Measurements from ENCODE around the gene MED13L.

Gene MED13L

DNA sequence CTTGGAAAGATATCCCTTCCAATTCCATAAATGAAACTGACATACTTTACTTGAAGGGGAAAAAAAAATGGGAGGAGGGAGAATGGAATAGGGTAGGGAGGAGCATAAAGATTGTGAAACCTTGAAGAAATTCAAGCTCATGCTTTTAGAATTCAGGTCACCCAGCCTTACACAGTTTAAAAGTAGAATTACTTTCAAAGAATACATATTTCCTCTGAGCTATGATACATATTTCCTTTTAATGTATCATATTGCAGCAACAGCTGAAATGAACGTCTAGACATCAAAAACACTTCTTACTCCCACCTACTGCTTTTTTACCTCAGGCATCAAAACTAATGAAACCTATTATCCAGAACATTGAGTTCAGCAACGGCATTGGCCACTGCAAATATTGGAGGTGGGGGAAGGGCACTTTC lies 156.0 kb downstream of the MED13L start:
- no peak overlapping the region for H3K27ac ChIP-seq (ENCODE audit: low read depth, low read length)
- no peak overlapping the region for H3K4me3 ChIP-seq (ENCODE audit: low read length)

DNA sequence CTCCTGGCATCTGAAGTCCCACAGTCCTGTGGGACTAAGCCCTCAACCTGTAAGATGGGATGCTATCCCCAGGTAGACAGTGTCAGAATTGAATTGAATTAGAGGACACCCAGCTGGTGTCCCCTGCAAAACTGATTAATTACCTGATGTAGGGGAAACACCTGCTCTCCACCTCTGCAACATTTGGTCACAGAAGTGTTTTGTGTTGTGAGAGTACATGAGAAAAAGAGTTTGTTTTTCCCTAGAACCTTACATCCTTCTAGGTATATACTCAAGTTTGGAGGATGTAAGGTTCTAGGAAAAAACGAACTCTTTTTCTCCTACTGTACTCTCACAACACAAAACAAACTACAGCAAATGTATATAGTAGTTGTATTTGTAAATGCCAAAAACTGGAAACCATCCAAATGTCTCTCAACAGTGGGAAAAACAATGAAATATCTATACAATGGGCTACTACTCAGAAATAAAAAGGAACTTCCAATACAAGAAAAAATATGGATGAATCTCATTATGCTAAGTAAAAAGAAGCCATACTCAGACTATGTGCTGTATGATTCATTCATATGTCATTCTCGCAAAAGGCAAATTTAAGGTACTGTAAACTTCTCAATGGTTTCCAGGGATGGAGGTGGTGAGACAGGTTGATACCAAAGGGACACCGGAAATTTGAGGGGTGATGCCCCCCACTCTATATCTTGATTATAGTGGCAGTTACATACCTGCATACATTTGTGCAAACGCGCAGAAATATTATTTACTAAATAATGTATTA lies 160.7 kb downstream of the MED13L start:
- Histone ChIP-seq H3K79me2 (ENCODE audit: control insufficient read depth, insufficient read depth, low read length) (peaks cover 40% of the 10 kb centered on the region), H3K4ac (ENCODE audit: low read depth, low read length) (no peak overlapping the region), H3K4me1 (ENCODE audit: control insufficient read depth, low read depth, low read length) (peaks cover 3% of the 10 kb centered on the region), H3K79me1 (ENCODE audit: low read length) (peaks cover 9% of the 10 kb centered on the region), H2BK120ac (ENCODE audit: low read depth, low read length) (no peak overlapping the region), H3K56ac (ENCODE audit: low read length) (no peak overlapping the region), H2BK5ac (ENCODE audit: low read length) (no peak overlapping the region), H2AK5ac (ENCODE audit: low read length) (no peak overlapping the region), H3K36me3 (ENCODE audit: control insufficient read depth, insufficient read depth, low read length) (no peaks in the 10 kb centered on the region), H2BK15ac (replicated peaks; ENCODE audit: low read depth) (no peak overlapping the region), H4K5ac (ENCODE audit: low read length) (no peak overlapping the region), H3K4me3 (ENCODE audit: low read length) (no peak overlapping the region), H3K23ac (ENCODE audit: low read length) (no peak overlapping the region), H4K8ac (ENCODE audit: low read depth, low read length) (no peak overlapping the region), H3K27ac (ENCODE audit: low read depth, low read length) (no peak overlapping the region), H3K9ac (ENCODE audit: low read length) (no peak overlapping the region), H3K27me3 (ENCODE audit: insufficient read depth, low read length, poor library complexity) (no peaks in the 10 kb centered on the region), H3K18ac (ENCODE audit: low read length) (no peak overlapping the region), H3K4me2 (ENCODE audit: low read length) (no peak overlapping the region)
- WGBS (ENCODE audit: extremely low coverage, insufficient coverage, low lambda C conversion rate): no CpG with 5 or more reads among the region's 5 CpGs
- no peak for DNase-seq

More for the DNA sequence above, 156.0 kb downstream of the MED13L start:
- Histone ChIP-seq H4K5ac (ENCODE audit: low read length) (no peak overlapping the region), H3K79me1 (ENCODE audit: low read length) (peaks cover 7% of the 10 kb centered on the region), H2BK15ac (replicated peaks; ENCODE audit: low read depth) (no peak overlapping the region), H3K18ac (ENCODE audit: low read length) (no peak overlapping the region), H3K36me3 (ENCODE audit: control insufficient read depth, insufficient read depth, low read length) (no peaks in the 10 kb centered on the region), H2BK5ac (ENCODE audit: low read length) (no peak overlapping the region), H3K4ac (ENCODE audit: low read depth, low read length) (no peak overlapping the region), H3K4me2 (ENCODE audit: low read length) (no peak overlapping the region), H3K79me2 (ENCODE audit: control insufficient read depth, insufficient read depth, low read length) (peaks cover 39% of the 10 kb centered on the region), H3K4me1 (ENCODE audit: control insufficient read depth, low read depth, low read length) (peaks cover 10% of the 10 kb centered on the region), H3K27me3 (ENCODE audit: insufficient read depth, low read length, poor library complexity) (no peaks in the 10 kb centered on the region), H3K9ac (ENCODE audit: low read length) (no peak overlapping the region), H3K23ac (ENCODE audit: low read length) (no peak overlapping the region), H2AK5ac (ENCODE audit: low read length) (no peak overlapping the region), H2BK120ac (ENCODE audit: low read depth, low read length) (no peak overlapping the region), H3K56ac (ENCODE audit: low read length) (no peak overlapping the region), H4K8ac (ENCODE audit: low read depth, low read length) (no peak overlapping the region)
- WGBS (ENCODE audit: extremely low coverage, insufficient coverage, low lambda C conversion rate): no CpG with 5 or more reads among the region's 2 CpGs
- no peak for DNase-seq

DNA sequence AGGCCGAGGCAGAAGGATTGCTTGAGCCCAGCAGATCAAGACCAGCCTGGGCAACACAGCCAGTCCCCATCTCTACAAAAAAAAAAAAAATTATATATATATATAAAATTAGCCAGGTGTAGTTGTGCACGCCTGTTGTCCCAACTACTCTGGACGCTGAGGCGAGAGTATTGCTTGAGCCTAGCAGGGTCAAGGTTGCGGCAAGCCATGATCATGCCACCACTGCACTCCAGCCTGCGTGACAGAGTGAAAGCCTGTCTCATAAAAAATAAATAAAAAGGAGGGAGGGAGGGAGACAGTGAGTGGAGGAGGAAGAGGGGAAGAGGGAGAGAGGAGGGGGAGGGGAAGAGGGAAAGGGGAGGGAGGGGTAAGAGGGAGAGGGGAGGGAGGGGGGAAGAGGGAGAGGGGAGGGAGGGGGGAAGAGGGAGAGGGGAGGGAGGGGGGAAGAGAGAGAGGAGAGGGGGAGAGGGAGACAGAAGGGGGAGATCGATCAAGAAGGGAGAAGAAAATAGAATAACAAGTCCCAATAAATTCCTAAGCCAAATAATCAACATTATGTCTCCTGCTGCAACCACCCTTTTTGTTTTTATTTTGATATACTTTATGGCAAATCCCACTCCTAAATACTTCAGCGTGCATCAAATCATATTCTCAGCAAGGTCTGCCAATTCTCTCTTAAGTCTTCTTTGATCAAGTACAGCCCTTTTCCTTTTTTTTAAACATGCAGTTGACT lies 163.9 kb downstream of the MED13L start:
- no peak overlapping the region for H4K8ac ChIP-seq (ENCODE audit: low read depth, low read length)
- H2AK5ac ChIP-seq (ENCODE audit: low read length): no peak overlapping the region
- H3K27ac ChIP-seq (ENCODE audit: low read depth, low read length): no peak overlapping the region
- H3K79me2 ChIP-seq (ENCODE audit: control insufficient read depth, insufficient read depth, low read length): peaks cover 28% of the 10 kb centered on the region
- no peaks in the 10 kb centered on the region for H3K27me3 ChIP-seq (ENCODE audit: insufficient read depth, low read length, poor library complexity)
- no CpG with 5 or more reads among the region's 8 CpGs for WGBS (ENCODE audit: extremely low coverage, insufficient coverage, low lambda C conversion rate)
- H4K5ac ChIP-seq (ENCODE audit: low read length): no peak overlapping the region
- no peak overlapping the region for H3K18ac ChIP-seq (ENCODE audit: low read length)
- no peak overlapping the region for H2BK5ac ChIP-seq (ENCODE audit: low read length)
- no peak overlapping the region for H3K4me3 ChIP-seq (ENCODE audit: low read length)
- DNase-seq: no peak
- H3K79me1 ChIP-seq (ENCODE audit: low read length): peaks cover 9% of the 10 kb centered on the region
- no peak overlapping the region for H3K4me2 ChIP-seq (ENCODE audit: low read length)
- no peak overlapping the region for H3K9ac ChIP-seq (ENCODE audit: low read length)
- H3K4me1 ChIP-seq (ENCODE audit: control insufficient read depth, low read depth, low read length): no peaks in the 10 kb centered on the region
- H3K4ac ChIP-seq (ENCODE audit: low read depth, low read length): no peak overlapping the region
- H3K23ac ChIP-seq (ENCODE audit: low read length): no peak overlapping the region
- H3K36me3 ChIP-seq (ENCODE audit: control insufficient read depth, insufficient read depth, low read length): no peaks in the 10 kb centered on the region
- H3K56ac ChIP-seq (ENCODE audit: low read length): no peak overlapping the region
- H2BK15ac ChIP-seq (replicated peaks; ENCODE audit: low read depth): no peak overlapping the region
- no peak overlapping the region for H2BK120ac ChIP-seq (ENCODE audit: low read depth, low read length)

DNA sequence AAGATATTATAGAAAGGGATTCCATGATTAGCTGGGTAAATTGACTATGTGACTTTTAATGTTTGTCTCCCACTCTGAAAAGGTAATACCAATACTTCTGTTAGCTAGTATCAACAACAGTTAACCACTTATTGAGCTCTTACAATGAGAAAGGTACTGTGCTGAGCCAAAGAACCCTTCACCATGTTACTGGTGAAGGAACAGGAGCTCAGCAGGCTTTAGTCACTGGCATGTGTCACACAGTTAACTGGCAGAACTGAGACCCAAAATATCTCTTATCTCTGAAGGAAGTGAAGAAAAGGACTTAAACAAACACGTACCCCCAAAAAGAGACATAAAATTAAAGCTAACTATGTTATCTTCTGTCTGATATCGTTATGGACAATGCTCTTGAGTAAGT lies 170.6 kb downstream of the MED13L start:
- no peaks in the 10 kb centered on the region for H3K4me1 ChIP-seq (ENCODE audit: control insufficient read depth, low read depth, low read length)
- no peak overlapping the region for H3K23ac ChIP-seq (ENCODE audit: low read length)
- H3K36me3 ChIP-seq (ENCODE audit: control insufficient read depth, insufficient read depth, low read length): no peaks in the 10 kb centered on the region
- no peak overlapping the region for H3K9ac ChIP-seq (ENCODE audit: low read length)
- H2BK15ac ChIP-seq (replicated peaks; ENCODE audit: low read depth): no peak overlapping the region
- H3K27ac ChIP-seq (ENCODE audit: low read depth, low read length): no peak overlapping the region
- H2BK120ac ChIP-seq (ENCODE audit: low read depth, low read length): no peak overlapping the region
- no peak overlapping the region for H3K56ac ChIP-seq (ENCODE audit: low read length)
- H4K5ac ChIP-seq (ENCODE audit: low read length): no peak overlapping the region
- H4K8ac ChIP-seq (ENCODE audit: low read depth, low read length): no peak overlapping the region
- H3K18ac ChIP-seq (ENCODE audit: low read length): no peak overlapping the region
- no CpG with 5 or more reads among the region's 2 CpGs for WGBS (ENCODE audit: extremely low coverage, insufficient coverage, low lambda C conversion rate)
- no peaks in the 10 kb centered on the region for H3K27me3 ChIP-seq (ENCODE audit: insufficient read depth, low read length, poor library complexity)
- H2AK5ac ChIP-seq (ENCODE audit: low read length): no peak overlapping the region
- H3K4me2 ChIP-seq (ENCODE audit: low read length): no peak overlapping the region
- peaks cover 1% of the 10 kb centered on the region for H3K79me1 ChIP-seq (ENCODE audit: low read length)
- H3K79me2 ChIP-seq (ENCODE audit: control insufficient read depth, insufficient read depth, low read length): no peaks in the 10 kb centered on the region
- no peak overlapping the region for H3K4me3 ChIP-seq (ENCODE audit: low read length)
- no peak overlapping the region for H3K4ac ChIP-seq (ENCODE audit: low read depth, low read length)
- H2BK5ac ChIP-seq (ENCODE audit: low read length): no peak overlapping the region
- no peak for DNase-seq

DNA sequence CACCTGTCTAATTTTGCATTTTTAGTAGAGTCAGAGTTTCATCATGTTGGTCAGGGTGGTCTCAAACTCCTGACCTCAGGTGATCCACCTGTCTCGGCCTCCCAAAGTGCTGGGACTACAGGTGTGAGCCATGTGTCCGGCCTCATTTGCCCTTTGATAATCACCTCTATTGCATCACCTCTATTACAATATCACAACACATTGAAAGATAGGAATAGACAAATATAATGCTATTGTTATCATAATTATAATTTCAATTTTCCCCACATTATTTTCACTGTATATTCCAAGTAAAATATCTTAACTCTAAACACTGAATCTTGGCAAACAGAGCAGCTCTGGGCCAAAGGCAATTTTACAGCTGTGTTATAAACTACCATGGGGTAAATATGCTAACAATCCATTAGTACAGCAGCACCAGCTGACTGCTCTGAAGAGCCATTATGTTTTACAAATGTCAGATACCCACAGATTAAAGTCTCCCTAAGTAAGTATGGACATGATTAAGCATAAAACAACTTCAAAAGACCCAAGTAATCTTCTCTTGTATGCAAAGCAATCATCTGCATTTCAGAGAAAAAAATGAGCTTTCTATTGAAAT lies 173.2 kb downstream of the MED13L start:
- Histone ChIP-seq H2BK15ac (replicated peaks; ENCODE audit: low read depth) (no peak overlapping the region), H4K5ac (ENCODE audit: low read length) (no peak overlapping the region), H3K79me1 (ENCODE audit: low read length) (peaks cover 4% of the 10 kb centered on the region), H3K4me1 (ENCODE audit: control insufficient read depth, low read depth, low read length) (no peaks in the 10 kb centered on the region), H3K27me3 (ENCODE audit: insufficient read depth, low read length, poor library complexity) (no peaks in the 10 kb centered on the region), H3K9ac (ENCODE audit: low read length) (no peak overlapping the region), H3K27ac (ENCODE audit: low read depth, low read length) (no peak overlapping the region), H2BK5ac (ENCODE audit: low read length) (no peak overlapping the region), H4K8ac (ENCODE audit: low read depth, low read length) (no peak overlapping the region), H3K56ac (ENCODE audit: low read length) (no peak overlapping the region), H3K4me3 (ENCODE audit: low read length) (no peak overlapping the region), H3K36me3 (ENCODE audit: control insufficient read depth, insufficient read depth, low read length) (no peaks in the 10 kb centered on the region), H3K4ac (ENCODE audit: low read depth, low read length) (no peak overlapping the region), H3K23ac (ENCODE audit: low read length) (no peak overlapping the region), H2BK120ac (ENCODE audit: low read depth, low read length) (no peak overlapping the region), H2AK5ac (ENCODE audit: low read length) (no peak overlapping the region), H3K18ac (ENCODE audit: low read length) (no peak overlapping the region), H3K4me2 (ENCODE audit: low read length) (no peak overlapping the region), H3K79me2 (ENCODE audit: control insufficient read depth, insufficient read depth, low read length) (no peaks in the 10 kb centered on the region)
- no peak for DNase-seq
- WGBS (ENCODE audit: extremely low coverage, insufficient coverage, low lambda C conversion rate): no CpG with 5 or more reads among the region's 2 CpGs
